ENCODE measurements around the gene PRR16.
"Not testable (repeated sequence)": the region's sequence is repeated elsewhere in the genome, so short reads cannot be mapped to it uniquely, and the experiment has no call there.

The PRR16 gene

DNA sequence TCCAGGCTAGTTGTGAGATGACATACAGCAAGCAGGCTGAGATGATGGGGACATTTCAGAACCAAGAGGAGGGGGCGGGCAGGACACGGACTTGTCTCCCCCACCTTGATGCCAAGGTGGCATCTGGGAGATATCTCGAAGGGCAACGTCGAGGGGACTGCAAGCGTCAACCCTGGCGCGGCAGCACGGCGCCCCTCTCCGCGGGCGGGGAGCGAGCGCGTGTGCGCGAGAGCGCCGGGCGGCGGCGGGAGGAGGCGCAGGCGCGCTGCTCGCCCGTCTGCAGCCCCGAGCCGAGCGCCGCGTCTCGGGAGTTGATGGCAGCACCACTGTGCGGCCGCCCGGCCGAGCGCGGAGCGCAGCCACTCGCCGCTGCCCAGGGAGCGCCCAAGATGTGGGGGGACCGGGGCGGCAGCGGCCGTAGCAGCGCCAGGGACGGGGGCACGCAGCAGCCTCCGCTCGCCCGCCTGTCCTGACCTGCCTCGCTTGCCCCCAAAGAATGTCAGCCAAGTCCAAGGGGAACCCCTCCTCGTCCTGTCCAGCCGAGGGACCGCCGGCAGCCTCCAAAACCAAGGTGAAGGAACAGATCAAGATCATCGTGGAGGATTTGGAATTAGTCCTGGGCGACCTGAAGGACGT lies at the start of gene PRR16:
Gene PRR16 (plus strand): TSS at position 310 of the 636 bp plus-strand sequence.
- no peak for DNase-seq (ENCODE audit: low read depth)
- peak within 1 kb of the TSS; percentile 71 for H3K4me3 ChIP-seq (ENCODE audit: low read length)
- TF ChIP-seq, protein P1, sequence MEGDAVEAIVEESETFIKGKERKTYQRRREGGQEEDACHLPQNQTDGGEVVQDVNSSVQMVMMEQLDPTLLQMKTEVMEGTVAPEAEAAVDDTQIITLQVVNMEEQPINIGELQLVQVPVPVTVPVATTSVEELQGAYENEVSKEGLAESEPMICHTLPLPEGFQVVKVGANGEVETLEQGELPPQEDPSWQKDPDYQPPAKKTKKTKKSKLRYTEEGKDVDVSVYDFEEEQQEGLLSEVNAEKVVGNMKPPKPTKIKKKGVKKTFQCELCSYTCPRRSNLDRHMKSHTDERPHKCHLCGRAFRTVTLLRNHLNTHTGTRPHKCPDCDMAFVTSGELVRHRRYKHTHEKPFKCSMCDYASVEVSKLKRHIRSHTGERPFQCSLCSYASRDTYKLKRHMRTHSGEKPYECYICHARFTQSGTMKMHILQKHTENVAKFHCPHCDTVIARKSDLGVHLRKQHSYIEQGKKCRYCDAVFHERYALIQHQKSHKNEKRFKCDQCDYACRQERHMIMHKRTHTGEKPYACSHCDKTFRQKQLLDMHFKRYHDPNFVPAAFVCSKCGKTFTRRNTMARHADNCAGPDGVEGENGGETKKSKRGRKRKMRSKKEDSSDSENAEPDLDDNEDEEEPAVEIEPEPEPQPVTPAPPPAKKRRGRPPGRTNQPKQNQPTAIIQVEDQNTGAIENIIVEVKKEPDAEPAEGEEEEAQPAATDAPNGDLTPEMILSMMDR (conservative IDR thresholded peaks at IDR 0.05; ENCODE audit: low read depth, low read length): no peak

DNA sequence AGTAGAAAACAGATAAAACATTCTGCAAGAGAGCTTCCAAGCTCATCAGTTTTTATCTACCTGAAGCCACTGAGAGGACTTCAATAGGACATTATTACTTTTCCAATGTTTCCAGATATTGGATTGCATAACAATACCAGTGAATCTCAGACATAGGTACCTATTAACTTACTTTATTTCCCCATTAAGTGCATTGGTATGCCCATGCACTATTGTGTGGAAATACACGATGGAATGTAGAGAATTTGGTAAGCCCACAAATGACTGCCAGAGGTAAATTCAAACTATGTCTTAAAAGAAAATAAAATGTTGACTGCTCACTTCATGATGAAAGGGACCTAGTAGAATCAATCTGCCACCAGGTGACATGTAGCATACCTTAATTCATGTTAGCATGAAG lies 48.1 kb upstream of the PRR16 start:
- TF ChIP-seq, protein P1 (conservative IDR thresholded peaks at IDR 0.05; ENCODE audit: low read depth, low read length): no peak
- DNase-seq (ENCODE audit: low read depth): peak; percentile 39
- no peak overlapping the region for H3K4me3 ChIP-seq (ENCODE audit: low read length)

DNA sequence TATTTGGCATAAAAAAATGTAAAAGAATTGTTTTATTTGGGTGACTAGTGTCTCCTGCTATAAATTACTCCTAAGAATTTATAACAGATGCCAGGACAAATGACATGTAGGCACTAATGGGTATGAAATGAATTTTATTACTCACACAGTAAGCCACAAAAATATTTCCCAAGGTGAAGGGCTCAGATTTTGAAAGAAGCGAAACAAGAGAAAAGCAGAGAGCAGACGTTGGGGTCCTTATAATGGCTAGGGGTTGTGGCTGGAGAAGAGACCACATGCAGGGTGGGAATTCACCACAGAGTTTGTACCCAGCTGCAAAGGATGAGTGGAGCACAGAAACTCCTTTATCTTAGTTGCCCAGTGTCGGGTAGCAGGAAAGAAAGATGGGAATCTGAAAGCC lies 45.0 kb upstream of the PRR16 start:
- no peak for DNase-seq (ENCODE audit: low read depth)
- no peak overlapping the region for H3K4me3 ChIP-seq (ENCODE audit: low read length)
- TF ChIP-seq, protein P1 (conservative IDR thresholded peaks at IDR 0.05; ENCODE audit: low read depth, low read length): no peak

DNA sequence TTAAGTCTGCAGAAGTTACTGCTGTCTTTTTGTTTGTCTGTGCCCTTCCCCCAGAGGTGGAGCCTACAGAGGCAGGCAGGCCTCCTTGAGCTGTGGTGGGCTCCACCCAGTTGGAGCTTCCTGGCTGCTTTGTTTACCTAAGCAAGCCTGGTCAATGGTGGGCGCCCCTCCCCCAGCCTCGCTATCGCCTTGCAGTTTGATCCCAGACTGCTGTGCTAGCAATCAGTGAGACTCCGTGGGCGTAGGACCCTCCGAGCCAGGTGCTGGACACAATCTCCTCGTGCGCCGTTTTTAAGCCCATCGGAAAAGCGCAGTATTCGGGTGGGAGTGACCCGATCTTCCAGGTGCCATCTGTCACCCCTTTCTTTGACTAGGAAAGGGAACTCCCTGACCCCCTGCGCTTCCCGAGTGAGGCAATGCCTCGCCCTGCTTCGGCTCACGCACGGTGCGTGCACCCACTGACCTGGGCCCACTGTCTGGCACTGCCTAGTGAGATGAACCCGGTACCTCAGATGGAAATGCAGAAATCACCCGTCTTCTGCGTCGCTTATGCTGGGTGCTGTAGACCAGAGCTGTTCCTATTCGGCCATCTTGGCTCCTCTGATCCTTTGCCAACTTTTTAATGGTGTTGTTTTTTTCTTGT lies 37.3 kb upstream of the PRR16 start:
- DNase-seq (ENCODE audit: low read depth); H3K4me3 ChIP-seq (ENCODE audit: low read length): not testable (repeated sequence)

DNA sequence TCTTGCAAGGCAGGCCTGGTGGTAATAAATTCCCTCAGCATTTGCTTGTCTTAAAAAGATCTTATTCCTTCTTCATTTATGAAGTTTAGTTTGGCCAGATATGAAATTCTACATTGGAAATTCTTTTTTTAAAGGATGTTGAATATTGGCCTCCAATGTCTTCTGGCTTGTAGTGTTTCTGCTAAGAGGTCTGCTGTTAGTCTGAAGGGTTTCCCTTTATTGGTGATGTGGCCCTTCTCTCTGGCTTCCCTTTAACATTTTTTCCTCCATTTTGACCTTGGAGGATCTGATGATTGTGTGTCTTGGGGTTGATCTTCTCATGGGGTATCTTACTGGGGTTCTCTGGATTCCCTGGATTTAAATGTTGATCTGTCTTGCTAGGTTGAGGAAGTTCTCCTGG lies 33.5 kb upstream of the PRR16 start:
- TF ChIP-seq, protein P1 (conservative IDR thresholded peaks at IDR 0.05; ENCODE audit: low read depth, low read length): no peak
- H3K4me3 ChIP-seq (ENCODE audit: low read length): no peak overlapping the region

DNA sequence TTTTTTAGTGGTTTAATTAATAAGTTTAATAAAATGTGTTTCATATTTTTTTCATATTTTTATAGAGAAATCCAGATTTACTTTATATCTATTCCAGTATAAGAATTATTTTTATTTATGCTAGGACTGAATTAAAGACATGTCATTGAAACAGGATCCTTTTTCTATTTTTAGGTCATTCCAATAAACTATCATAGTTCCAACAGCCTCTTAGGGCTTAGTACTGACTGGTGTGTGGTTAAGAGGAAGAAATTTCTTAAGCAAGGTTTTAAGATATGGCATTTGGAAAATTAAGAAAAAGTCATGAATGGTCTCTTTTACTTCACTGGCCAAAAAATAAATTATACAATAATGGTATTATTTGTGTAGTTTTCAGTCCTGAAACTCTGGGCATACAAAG lies 31.2 kb upstream of the PRR16 start:
- TF ChIP-seq, protein P1 (conservative IDR thresholded peaks at IDR 0.05; ENCODE audit: low read depth, low read length): no peak
- DNase-seq (ENCODE audit: low read depth): no peak
- H3K4me3 ChIP-seq (ENCODE audit: low read length): no peak overlapping the region

More for the DNA sequence above, 33.5 kb upstream of the PRR16 start:
- DNase-seq (ENCODE audit: low read depth): no peak

DNA sequence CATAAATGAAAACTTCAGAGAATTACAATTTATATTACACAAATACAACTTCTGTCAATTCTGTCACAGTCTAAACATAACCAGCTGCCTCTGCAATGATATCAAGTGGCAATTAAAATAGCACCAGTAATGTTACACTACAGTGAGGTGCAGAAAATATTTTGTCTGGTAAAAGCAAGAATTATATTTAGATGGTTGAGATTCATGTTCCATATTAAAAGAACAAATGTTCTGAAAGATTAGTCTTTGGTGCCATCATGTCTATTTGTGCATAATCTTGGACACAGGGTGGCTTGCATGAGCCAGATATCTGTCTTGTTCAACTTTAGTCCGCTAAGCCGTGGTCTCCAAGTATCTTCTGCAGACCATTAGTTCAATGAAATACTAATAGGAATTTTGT lies 29.0 kb upstream of the PRR16 start:
- TF ChIP-seq, protein P1 (conservative IDR thresholded peaks at IDR 0.05; ENCODE audit: low read depth, low read length): no peak
- no peak overlapping the region for H3K4me3 ChIP-seq (ENCODE audit: low read length)
- no peak for DNase-seq (ENCODE audit: low read depth)
